SH-SY5Y (cell line): Measurements from ENCODE around the gene MILR1.

Experiments used
- GATA2 ChIP-seq: IDR thresholded peaks from 2 replicates; pipeline ENCODE4 v1.6.1; 2011; ENCODE audit warnings: mild to moderate bottlenecking, low read depth, low read length
- GATA3 ChIP-seq: IDR thresholded peaks from 2 replicates; pipeline ENCODE4 v1.6.1; 2011; ENCODE audit warnings: low read depth, mild to moderate bottlenecking, low read length, moderate library complexity

The MILR1 gene

DNA sequence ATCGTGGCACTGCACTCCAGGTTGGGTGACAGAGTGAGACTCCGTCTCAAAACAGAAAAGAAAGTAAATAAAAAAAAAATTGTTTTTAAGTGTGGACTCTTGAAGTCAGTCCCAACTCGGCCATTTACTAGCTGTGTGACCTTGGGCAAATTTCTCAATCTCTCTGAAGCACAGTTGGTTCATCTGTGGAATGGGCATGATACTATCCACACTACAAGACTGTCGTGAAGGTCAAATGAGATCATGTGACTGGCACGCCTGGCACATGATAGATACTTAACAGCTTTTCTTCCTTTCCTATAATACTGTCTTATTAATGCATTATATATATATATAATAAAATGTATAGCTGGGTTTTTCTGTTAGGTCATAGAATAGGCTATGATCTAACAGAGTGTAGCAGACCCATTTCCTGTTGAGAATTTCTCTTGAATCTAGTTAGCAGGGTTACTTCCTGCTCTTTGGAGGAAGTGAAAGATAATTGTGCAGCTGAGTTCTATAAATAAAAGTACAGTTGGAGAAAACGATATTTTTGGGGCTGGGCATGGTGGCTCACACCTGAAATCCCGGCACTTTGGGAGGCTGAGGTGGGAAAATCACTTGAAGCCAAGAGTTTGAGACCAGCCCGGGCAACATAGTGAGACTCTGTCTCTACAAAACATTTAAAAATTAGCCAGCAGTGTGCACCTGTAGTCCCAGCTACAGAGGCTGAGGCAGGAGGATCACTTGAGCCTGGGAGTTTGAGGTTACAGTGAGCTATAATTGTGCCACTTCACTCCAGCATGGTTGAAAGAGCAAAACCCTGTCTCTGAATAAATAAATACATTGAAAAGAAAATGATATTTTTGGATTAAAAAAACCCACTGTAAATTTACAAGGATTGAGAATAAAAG, 7.3 kb downstream of the MILR1 start:
- no peak for TF ChIP-seq GATA2

DNA sequence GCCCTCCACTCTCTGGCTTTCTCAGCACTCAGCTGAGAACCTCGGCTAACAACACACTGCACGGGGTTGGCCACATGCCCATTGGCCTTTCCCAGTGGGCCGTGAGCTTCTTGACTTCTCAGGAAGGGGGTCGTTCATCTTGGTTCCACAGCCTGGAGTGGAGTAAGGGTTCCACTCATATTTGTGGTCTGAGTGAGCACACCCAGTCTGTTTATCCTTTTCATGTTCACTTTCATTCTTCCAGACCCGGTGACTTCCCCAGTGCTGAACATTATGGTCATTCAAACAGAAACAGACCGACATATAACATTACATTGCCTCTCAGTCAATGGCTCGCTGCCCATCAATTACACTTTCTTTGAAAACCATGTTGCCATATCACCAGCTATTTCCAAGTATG, 8.2 kb downstream of the MILR1 start:
- TF ChIP-seq GATA3 (no peak), GATA2 (no peak)

DNA sequence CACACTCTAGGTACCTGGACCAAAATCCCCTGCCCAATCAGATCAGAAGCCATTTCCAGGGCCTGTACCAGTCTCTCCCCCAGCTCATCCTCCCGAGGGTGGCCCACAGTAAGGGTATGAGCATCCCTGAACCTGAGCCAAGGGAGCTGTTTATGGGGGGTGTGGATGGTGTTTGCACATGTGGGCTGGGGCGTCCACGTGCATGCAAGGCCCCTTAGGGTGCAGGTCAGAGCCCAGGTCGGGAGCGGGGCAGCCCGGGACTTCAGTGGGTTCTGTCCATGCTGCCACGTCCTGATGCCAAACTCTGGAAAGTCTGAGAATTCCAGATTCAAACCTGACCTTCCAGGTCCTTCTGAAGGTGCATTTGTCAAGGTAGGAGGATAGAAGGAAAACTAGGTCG, 9.8 kb downstream of the MILR1 start:
- TF ChIP-seq GATA3 (no peak), GATA2 (no peak)

DNA sequence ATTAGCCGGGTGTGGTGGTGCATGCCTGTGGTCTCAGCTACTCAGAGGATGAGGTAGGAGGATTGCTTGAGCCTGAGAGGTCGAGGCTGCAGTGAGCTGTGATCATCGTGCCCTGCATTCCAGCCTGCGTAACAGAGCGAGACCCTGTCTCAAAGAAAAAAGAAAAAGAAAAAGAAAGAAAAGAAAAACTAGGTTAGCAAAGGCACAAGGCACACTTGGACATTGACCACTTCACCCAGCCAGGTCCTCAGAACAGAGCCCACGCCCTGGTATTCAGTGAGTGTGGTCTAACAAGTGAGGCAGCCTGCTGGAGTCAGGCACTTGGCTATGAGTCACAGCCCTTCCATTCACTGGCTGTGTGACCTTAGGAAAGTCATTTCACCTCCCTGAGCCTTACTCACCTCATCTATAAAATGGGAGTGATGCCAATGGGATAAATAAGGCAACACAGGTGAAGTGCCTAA, 10.4 kb downstream of the MILR1 start:
- TF ChIP-seq GATA3 = no peak
- TF ChIP-seq GATA2 = no peak

DNA sequence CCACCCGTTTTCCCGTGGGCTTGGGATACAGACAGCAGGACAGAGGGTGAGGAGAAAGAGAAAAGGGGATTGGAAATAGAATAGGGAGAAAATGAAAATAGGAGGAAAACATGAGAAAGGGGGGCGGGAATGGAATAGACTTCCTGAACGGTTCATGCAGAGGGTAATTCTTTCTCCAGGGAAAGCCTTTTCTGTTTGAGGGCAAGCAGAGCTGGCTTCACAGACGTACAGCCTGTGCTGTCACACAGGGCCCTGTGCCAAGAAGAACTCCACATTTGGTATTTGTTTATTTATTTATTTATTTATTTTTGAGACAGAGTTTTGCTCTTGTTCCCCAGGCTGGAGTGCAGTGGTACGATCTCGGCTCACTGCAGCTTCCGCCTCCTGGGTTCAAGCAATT, 12.0 kb downstream of the MILR1 start:
- TF ChIP-seq GATA2 (no peak), GATA3 (no peak)

DNA sequence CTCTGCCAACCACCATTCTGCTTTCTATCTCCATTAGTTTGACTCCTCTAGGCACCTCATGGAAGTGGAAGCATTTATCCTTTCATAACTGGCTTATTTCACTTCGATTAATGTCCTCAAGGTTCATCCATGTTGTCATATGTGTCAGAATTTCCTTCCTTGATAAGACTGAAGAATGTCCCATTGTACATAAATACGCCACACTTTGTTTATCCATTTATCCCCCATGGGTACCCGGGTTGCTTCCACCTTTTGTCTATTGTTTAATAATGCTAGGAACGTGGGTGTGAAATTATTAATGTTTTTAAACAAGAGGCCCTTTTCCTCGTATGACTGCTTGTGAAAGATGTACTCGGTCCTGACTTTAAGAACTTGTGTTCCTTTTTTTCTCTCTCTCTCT, 12.9 kb downstream of the MILR1 start:
- TF ChIP-seq GATA3 (no peak), GATA2 (no peak)

DNA sequence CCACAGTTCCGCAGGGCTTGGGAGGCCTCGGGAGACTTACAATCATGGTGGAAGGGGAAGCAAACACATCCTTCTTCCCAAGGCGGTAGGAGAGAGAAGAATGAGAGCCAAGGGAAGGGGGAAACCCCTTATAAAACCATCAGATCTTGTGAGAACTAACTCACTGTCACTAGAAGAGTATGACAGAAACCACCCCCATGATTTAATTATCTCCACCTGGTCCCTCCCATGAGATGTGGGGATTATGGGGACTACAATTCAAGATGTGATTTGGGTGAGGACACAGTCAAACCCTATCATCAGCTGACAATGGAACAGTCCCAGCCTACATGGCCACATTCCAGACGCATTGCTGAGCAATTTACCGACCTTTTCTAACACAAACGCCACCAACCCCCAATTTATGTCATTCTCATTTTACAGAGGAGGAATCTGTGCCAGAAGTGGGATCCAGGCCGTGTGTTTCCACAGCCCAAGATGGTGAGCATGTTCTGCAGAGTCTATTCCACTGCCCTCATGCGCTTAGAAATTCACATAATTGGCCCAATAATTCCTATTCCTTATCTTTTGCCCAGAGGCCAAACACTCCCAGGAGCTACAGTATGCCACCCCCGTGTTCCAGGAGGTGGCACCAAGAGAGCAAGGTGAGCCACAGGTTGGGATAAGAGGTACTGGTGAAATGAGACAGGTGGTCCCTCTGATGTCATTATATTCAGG, 17.3 kb downstream of the MILR1 start:
- TF ChIP-seq GATA2 (no peak), GATA3 (no peak)

DNA sequence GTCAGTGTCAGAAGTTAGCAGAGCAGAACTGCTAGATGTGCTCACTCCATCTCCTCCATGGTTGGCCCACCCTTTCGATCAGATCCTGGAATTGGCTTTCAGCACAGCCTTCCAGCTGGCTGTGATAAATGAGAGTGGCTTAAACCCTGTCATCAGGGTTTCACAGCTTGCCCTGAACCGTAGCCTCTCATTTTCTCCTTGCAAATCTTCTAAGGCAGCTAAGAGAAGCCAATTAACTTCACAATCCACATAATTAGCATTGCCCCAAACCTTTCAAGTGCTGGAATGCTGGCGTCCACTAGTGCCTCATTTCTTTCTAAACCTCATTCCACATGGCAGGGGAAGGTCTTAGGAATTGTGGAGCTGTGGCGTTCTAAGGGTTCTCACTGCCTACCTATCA, 21.7 kb downstream of the MILR1 start:
- TF ChIP-seq GATA3 = no peak
- no peak for TF ChIP-seq GATA2

DNA sequence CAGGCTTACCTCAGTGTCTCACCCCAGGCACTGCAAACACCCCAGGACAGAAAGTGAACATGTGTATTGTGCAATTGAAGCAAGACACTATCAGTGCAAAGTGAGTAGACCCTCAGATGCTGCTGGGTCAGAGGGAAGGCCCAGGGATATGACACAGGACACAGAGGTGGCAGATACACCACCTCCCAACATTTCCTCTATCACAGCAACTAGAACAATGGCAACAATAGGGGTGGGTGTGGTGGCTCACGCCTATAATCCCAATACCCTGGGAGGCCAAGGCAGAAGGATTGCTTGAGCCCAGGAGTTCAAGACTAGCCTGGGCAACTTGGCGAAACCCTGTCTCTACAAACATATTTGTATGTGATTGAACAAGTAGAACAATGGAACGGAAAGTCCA, 22.5 kb downstream of the MILR1 start:
- no peak for TF ChIP-seq GATA3
- no peak for TF ChIP-seq GATA2

DNA sequence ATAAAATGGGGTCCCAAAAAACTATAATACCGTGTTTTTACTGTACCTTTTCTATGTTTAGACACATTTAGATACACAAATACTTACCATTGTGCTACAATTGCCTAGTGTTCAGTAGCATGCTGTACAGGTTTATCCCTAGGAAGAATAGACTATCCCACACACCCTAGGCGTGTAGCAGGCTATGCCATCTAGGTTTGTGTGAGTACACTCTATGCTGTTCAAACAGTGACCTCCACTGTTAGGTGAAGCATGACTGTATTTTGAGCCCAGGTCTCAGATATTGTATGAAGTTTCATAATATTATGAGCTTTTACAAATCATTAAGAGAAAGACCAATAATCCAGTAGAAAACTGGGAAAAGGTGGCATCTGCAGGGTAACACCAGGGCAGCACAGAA, 23.6 kb downstream of the MILR1 start:
- TF ChIP-seq GATA3 (no peak), GATA2 (no peak)

DNA sequence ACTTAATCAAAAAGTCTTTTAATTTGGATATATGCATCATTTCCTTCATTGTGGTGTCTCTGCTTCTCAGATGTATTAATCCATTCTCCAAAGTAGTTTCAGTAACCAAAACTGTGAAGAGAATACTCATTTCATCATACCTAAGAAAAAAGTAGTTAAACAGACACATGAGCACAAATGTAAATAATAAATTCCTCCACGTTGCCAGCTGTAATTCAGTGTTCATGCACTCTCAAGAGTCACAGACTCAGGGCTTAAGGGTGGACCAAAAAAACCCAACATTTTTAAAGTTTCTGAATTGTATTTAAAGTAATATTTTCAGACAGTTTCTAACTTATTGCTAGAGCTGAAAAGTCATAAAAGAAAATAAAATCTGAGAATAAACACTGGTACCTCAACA, 28.9 kb downstream of the MILR1 start:
- no peak for TF ChIP-seq GATA3
- no peak for TF ChIP-seq GATA2

DNA sequence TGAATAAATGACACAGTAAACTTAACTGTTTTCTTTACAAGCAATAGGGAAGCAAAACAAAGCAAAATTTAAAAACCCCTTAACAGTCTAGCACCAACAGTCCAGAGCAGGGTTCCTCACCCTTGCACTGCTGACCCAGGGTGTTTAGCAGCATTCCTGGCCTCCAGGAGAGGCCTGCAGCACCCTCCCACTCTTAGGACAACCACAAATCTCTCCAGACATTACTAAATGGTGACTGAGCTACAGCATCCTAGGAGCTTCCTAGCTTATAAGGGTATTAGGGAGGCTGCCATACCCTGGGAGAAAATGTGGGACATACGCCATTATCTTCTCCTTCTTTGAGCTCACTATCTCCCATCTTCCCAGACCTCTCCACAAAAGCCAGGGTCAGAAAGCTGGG, 32.0 kb downstream of the MILR1 start:
- TF ChIP-seq GATA2 (no peak), GATA3 (no peak)

DNA sequence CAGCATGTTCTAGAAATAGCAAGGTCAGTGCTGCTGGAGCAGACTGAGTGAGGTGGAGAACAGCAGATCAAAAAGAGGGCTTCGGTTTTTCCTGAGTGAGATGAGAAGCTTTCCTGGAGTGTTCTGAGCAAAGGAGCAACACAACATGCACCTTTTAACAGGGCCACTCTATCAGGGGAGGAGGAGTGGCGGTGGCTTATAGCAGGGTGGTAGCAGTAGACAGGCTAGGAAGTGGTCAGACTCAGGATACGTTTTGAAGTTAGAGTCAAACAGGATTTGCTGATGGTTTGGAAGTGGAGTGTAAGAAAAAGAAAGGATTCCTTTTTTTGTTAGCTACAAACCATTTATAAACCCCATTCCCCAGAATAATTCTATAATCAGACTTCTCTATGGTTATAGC, 35.5 kb downstream of the MILR1 start:
- no peak for TF ChIP-seq GATA3
- TF ChIP-seq GATA2 = no peak

DNA sequence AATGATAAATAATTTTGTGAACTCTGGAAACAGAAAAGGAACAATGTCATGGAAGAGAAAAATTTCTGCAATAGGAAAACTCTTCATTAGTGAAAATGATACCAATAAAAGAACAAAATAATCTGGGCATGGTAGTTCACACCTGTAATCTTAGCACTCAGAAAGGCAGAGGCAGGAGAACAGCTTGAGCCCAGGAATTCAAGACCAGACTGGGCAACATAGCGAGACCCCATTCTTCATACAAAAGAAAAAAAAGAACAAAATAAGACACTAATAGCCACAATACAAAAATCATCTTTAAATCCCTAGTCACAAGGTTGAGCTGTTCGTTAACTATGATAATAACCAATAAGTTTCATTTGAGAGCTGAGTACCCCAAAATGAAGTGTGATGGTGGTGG, 39.4 kb downstream of the MILR1 start:
- TF ChIP-seq GATA2 = no peak
- TF ChIP-seq GATA3 = no peak

DNA sequence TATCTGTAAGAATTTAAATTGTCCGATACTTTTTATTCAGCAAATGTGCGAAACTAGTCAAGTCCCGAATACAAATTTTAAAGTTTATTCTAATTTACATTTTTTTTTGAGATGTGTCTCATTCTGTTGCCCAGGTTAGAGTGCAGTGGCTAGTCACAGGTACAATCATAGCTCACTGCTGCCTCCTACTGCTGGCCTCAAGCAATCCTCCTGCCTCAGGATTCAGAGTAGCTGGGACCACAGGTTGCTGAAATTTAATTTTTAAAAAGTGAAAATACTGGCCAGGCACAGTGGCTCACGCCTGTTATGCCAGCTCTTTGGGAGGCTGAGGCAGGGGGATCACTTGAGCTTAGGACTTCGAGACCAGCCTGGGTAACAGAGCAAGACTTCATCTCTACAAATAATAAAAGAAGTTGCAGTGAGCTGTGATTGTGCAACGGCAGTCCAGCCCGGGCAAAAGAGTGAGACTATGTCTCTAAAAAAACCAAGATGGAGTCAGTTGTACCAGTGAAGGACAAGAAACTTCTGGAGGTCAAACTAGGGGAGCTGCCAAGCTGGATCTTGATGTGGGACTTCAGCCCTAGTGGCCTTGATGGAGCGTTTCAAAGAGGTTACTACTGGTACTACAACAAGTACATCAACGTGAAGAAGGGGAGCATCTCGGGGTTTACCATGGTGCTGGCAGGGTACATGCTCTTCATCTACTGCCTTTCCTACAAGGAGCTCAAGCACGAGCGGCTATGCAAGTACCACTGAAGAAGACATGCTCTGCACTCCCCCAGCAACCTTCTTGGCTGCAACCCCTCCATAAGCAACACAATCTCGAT, 42.3 kb downstream of the MILR1 start:
- no peak for TF ChIP-seq GATA2
